ENCODE measurements around the gene CCDC88B. TPM values are rescaled to one million over a fixed set of nuclear protein-coding genes. Genes with fewer than 3 reads are reported as not detected.

CCDC88B gene
- polyA plus RNA-seq, 4 donors, result 2.1 to 3.2 (median 2.9) TPM

DNA sequence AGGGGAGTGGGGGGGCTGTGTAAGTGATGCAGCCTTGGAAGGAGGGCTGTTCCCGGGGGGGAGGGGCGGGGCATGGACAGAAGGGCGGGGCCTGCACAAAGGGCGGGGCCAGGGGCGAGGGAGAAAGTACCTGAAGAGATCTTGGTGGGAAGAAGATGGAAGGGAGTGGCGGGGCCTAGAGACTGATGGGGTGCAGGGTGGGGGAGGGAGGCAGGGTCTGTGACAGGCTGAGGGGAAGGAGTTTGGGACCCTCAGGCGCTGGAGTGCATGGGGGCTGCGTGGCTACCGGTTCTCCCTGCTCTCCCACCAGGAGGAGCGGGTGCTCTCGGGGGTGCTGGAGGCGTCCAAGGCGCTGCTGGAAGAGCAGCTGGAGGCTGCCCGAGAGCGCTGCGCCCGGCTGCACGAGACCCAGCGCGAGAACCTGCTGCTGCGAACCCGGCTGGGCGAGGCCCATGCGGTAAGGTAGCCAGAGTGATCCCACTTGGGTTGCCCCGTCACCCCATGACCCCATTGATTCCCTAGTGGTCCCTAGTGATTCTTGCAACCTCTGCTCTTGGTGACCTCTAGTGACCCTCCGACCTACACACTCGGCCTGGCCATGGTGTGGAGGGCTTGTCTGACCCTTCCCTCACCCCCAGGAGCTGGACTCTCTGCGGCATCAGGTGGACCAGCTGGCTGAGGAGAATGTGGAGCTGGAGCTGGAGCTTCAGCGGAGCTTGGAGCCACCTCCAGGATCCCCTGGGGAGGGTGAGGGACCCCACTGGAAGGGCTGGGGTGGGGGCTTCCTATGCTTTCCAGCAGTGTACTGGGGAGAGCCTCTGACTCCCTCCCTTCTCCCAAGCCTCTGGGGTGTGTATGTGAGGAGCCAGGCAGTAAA is 3.1 kb downstream of the CCDC88B start:
- DNase-seq (ENCODE audit: low read depth in 4 of 4, low spot score in 3 of 4), result no peak

- DNase-seq (ENCODE audit: low read depth in 4 of 4, low spot score in 3 of 4), result no peak
Observed at GRCh38 chr11:64343767-64344559, 4.0 kb downstream of the CCDC88B start.

- no peak for DNase-seq (ENCODE audit: low read depth in 4 of 4, low spot score in 3 of 4)
Observed at GRCh38 chr11:64344787-64345186, 4.8 kb downstream of the CCDC88B start.

GRCh38 chr11:64347193-64347867 is 7.3 kb downstream of the CCDC88B start:
- no peak for DNase-seq (ENCODE audit: low read depth in 4 of 4, low spot score in 3 of 4)

DNA sequence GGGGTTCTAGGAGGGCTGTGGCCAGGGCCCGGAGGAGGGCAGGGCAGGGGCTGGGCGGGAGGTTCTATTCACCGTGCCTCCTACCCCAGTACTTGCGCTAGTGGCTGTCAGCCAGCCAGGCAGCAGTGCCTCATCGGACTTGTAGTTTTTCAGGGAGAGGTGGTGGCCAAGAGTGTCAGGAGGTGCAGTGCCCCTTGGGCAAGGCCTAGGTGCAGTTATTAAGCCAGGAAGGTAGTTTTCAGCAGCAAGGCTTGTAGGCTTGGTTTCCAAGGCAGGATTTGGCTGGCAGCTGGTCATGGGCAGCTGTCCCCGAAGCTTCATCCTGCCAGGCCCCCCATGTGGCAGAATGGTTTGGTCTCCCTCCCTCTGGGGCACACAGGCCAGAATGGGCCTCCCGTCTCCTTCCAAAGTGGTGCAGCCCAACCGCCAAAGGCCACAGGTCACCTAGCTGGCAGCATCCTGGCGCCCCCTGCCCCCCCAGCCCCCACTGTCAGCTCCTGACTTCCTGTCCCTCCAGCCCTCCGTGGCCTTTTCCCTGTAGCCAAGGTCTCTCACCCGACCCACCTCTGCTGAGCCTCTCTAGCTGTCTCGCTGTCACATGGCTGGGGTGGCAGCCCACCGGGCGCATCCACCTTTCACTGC is 8.5 kb downstream of the CCDC88B start:
- no peak for DNase-seq (ENCODE audit: low read depth in 4 of 4, low spot score in 3 of 4)

DNA sequence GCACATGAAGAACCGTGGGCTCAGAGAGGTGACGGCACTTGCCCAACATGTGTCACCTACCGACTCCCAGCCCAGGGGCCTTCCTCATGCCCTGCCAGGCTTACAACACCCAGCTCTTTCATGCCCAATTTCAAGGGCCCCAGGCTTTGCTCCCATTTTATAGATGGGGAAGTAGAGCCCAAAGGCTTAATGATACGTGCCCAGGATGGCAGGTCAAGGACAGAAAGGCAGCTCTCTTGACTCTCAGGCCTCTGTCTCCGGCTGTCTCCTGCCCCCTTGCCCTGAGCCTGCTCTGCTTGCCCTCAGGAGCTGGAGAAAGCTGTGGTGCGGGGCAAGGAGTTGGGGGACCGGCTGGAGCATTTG is 9.0 kb downstream of the CCDC88B start:
- no peak for DNase-seq (ENCODE audit: low read depth in 4 of 4, low spot score in 3 of 4)

GRCh38 chr11:64349404-64349803 is 9.4 kb downstream of the CCDC88B start:
- DNase-seq (ENCODE audit: low read depth in 4 of 4, low spot score in 3 of 4), result no peak

- DNase-seq (ENCODE audit: low read depth in 4 of 4, low spot score in 3 of 4), result no peak
Observed at GRCh38 chr11:64351136-64351631, 11.2 kb downstream of the CCDC88B start.

GRCh38 chr11:64352099-64352994 is 12.3 kb downstream of the CCDC88B start:
- no peak for DNase-seq (ENCODE audit: low read depth in 4 of 4, low spot score in 3 of 4)

- DNase-seq (ENCODE audit: low read depth in 4 of 4, low spot score in 3 of 4), result no peak
Observed at GRCh38 chr11:64352995-64353714, 13.2 kb downstream of the CCDC88B start.

DNA sequence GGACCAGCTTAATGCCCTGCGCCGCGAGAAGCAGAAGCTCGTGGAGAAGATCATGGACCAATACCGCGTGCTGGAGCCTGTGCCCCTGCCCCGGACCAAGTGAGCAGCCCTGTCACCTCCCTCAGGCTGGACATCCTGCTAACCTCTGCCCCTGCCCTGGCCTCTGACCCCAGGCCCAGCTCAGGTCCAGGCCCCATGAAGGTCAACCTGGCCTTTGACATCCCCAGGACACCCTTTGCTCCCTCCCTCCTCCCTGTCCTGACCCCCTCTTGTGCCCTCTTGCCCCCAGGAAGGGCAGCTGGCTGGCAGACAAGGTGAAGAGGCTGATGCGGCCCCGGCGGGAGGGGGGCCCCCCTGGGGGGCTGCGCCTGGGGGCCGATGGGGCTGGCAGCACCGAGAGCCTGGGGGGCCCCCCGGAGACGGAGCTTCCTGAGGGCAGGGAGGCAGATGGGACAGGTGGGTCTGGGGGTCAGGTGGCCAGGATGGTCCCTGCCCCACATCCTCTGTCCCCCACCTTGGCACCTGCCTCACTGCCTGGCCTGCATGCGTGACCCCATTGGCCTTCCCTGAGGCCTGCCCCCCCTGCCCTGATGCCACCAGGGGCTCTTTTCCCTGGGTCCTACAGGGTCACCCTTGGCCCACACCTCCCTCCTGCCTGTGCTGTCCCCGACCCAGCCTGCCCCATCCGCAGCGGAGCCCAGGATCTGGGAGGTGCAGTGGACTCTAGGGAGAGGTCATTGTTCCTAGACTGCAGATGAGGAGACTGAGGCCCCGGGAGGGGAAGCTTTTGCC is 13.9 kb downstream of the CCDC88B start:
- no peak for DNase-seq (ENCODE audit: low read depth in 4 of 4, low spot score in 3 of 4)

GRCh38 chr11:64355078-64355940 is 15.3 kb downstream of the CCDC88B start:
- no peak for DNase-seq (ENCODE audit: low read depth in 4 of 4, low spot score in 3 of 4)

DNA sequence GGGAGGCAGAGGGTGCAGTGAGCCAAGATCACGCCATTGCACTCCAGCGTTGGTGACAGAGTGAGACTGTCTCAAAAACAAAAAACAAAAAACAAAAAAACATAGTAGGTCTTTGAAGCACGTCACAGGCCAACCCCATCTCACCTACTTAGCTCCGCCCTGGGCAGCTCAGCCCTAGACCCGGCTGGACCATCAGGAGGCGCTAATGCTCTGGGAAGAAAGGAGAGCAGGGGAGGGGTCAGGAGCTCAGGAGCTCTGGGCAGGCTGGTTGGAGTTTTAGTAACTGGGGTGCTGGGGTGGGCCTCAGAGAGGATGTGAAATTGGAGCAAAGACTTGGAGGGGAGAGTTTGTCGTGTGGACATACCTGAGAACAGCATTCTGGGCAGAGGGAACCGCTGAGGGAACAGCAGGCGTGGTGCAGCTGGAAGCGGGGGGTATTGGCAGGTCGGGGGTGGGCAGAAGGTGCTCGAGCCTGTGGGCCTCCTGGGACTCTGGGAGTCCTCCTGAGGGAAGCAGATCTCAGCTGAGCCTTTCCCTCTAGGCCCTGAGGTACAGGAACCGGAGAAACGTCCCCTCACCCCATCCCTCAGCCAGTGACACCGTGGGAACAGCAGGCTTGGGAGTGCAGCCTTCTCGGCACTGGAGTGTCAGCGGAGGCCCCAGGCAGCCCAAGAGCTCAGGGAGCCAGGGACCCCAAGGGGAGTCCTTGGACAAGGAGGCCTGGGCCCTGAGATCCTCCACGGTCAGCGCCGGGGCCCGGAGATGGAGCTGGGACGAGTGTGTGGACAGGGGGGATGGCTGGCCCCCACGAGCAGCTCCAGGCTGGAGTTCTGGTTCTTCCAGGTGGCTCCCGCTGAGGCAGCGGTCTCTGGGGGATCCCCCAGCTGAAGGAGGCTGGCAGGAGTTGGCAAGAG is 16.8 kb downstream of the CCDC88B start:
- DNase-seq (ENCODE audit: low read depth in 4 of 4, low spot score in 3 of 4), result no peak

DNA sequence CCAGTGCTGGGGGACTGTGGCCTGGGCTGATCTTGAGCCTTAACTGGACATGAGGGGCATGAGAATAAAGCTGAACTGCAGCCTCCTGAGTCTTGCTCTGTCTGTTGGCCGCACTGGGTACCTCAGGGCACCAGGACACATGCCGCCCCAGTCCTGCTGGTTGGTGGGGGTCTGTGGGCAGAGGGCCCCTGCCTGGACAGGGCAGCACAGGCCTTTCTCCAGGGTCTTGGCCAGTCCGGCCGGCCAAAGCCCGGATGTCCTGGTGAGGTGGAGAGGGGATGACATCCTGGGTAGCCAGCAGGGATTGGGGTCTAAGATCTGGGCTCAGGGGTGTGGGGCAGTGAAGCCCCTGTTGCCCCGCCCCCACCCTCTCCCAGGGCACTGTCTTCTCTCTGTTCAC is 17.4 kb downstream of the CCDC88B start:
- DNase-seq (ENCODE audit: low read depth in 4 of 4, low spot score in 3 of 4), result no peak

DNA sequence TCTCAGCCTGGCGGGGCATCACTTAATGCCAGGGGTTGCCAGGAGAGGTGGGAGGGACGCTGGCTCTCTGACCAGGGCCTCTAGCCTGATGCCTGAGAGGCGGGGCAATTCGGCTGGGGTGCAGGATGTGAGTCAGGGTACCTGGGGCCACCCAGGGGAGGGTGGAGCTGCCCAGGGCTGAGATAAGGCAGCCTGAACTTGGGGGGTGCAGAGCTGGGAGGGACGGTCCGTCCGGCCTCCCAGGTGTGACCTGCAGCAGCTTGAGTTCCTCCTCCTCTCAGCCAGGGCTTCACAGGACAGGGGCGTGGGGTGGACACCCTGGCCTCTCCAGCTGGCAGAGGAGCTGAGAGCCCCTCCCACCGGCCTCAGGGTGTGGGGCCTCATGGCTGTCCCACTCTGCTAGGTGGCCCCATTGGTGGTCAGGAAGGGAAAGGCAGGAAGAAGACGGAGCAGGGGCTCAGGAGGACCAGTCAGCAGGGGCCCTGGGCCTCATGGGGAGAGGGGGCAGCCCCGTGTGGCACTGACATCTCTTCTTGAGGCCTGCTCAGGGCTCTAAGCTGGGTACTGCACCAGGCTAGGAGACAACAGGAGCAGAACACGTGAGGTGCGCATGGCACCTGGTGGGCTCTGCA is 18.0 kb downstream of the CCDC88B start:
- no peak for DNase-seq (ENCODE audit: low read depth in 4 of 4, low spot score in 3 of 4)

- no peak for DNase-seq (ENCODE audit: low read depth in 4 of 4, low spot score in 3 of 4)
Observed at GRCh38 chr11:64358536-64358906, 18.5 kb downstream of the CCDC88B start.

Measured in right renal pelvis (tissue), 4 donors.